NK-92 (cell line): Measurements from ENCODE around the gene COL8A2.

Experiments
- DNase-seq: peaks from one replicate; lab custom pipeline; 2025; ENCODE audit not compliant: unreplicated experiment; lab: John Stamatoyannopoulos, UW

The COL8A2 gene

GRCh38 chr1:36070349-36070748, 54.7 kb downstream of the COL8A2 start:
- no peak for DNase-seq

- DNase-seq, result no peak
These were observed 56.2 kb downstream of the COL8A2 start for GRCh38 chr1:36068866-36069265.

GRCh38 chr1:36067871-36068270, 57.2 kb downstream of the COL8A2 start:
- no peak for DNase-seq

GRCh38 chr1:36062315-36062714, 62.7 kb downstream of the COL8A2 start:
- DNase-seq, result no peak

- no peak for DNase-seq
These were observed 69.3 kb downstream of the COL8A2 start for GRCh38 chr1:36055706-36056105.

- no peak for DNase-seq
These were observed 71.0 kb downstream of the COL8A2 start for GRCh38 chr1:36053978-36054377.

GRCh38 chr1:36051821-36052220, 73.2 kb downstream of the COL8A2 start:
- no peak for DNase-seq
